Natural killer cell treated with Interleukin-12 subunit alpha and Interleukin-12 subunit beta and Interleukin-15 and Interleukin-18, amount 100 ng/mL, for 72 hours (primary cell): ENCODE data around the gene TXNDC17. TPM values are rescaled to one million over a fixed set of nuclear protein-coding genes. Genes with fewer than 3 reads are reported as not detected.

Source experiments
- ATAC-seq, 2 donors: fragments of 150-1000 bp; cut with Tn5 transposase in 1 of 2; sonication (Bioruptor Pico), chemical (Tn5 transposase) in 1 of 2; 2 replicates each; pipeline ENCODE4 v1.10.0; 2021
- DNase-seq: peaks from one replicate; pipeline ENCODE4 v3.0.0; 2022; ENCODE audit warnings: low spot score
- H3K27ac Mint-ChIP-seq, 2 donors: 1 replicate in 1 of 2; 2 replicates in 1 of 2; pipeline ENCODE4 v1.8.0; 2022; ENCODE audit warnings: mixed read lengths in 2 of 2, mild to moderate bottlenecking in 1 of 2, moderate library complexity in 1 of 2
- H3K27me3 Mint-ChIP-seq, 2 donors: 1 replicate in 1 of 2; 2 replicates in 1 of 2; pipeline ENCODE4 v1.8.0; 2022; ENCODE audit warnings: mixed read lengths in 2 of 2
- H3K36me3 Mint-ChIP-seq: one replicate; pipeline ENCODE4 v1.8.0; 2022; ENCODE audit warnings: mixed read lengths
- H3K4me1 Mint-ChIP-seq, 2 donors: 1 replicate in 1 of 2; 2 replicates in 1 of 2; pipeline ENCODE4 v1.8.0; 2022; ENCODE audit warnings: low read depth in 2 of 2, mixed read lengths in 2 of 2, mild to moderate bottlenecking in 1 of 2
- H3K4me3 Mint-ChIP-seq: one replicate; pipeline ENCODE4 v1.8.0; 2022; ENCODE audit warnings: mixed read lengths
- H3K9me3 Mint-ChIP-seq: 2 replicates; pipeline ENCODE4 v1.8.0; 2022; ENCODE audit warnings: mixed read lengths
- total RNA-seq, 2 donors: library from RNA; stranded (reverse); gene quantifications; one replicate each; pipeline ENCODE4 v1.2.3, GENCODE V29; 2022

TXNDC17 gene
- total RNA-seq, 2 donors from 2014 or later, result 75.9 to 106 TPM

DNA sequence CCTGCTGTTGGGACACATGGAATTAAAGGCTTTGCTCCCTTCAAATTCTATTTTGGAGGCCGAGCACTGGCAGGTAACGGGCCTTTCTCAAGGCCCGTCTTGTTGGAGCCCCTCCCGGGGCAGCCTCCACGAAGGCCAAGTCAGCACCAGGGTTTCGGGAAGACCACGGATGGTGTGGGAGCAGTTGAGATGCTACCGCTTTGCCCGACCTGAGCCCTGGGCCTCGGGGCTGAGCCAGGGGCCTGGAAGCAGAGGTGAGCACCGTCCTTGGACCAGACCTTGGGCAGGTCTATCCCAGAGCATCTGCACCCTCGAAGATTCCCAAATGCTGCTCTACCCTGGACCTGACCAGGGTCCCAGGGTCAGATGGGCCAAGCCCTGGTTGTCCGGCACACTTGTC is 33.7 kb downstream of the TXNDC17 start:
- Mint-ChIP-seq H3K9me3 (no peaks in the 10 kb centered on the region), H3K4me1 (peaks cover 0 to 6% of the 10 kb centered on the region in 2 donors), H3K4me3 (no peak overlapping the region), H3K27me3 (peaks cover 29 to 31% of the 10 kb centered on the region in 2 donors), H3K36me3 (no peaks in the 10 kb centered on the region), H3K27ac (no peak overlapping the region)
- ATAC-seq (no peak), DNase-seq (no peak)

- no peaks in the 10 kb centered on the region for H3K36me3 Mint-ChIP-seq
- no peak for ATAC-seq
Observed at GRCh38 chr17:6675201-6675825, 34.5 kb downstream of the TXNDC17 start.

DNA sequence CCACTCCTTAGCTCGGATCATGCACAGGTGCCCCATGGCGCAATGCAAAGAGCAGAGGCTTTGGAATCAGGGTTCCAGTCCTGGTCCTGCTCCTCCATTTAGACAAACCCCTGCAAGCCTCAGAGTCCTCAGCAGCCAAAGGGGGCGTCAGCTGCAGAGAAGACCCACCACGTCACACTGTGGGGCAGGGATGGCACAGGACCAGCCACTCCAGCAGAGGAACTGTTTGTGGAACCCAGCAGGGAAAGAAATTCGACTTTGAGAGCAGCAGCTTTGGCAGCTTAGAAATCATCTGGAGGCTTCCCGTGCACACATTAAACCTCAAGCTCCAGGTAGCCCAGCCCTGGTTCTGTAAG is 35.9 kb downstream of the TXNDC17 start:
- Mint-ChIP-seq H3K4me1 (peaks cover 0 to 6% of the 10 kb centered on the region in 2 donors), H3K36me3 (no peaks in the 10 kb centered on the region), H3K27ac (no peak overlapping the region), H3K9me3 (no peaks in the 10 kb centered on the region), H3K4me3 (no peak overlapping the region), H3K27me3 (peaks cover 29 to 37% of the 10 kb centered on the region in 2 donors)
- ATAC-seq (no peak), DNase-seq (no peak)

More at GRCh38 chr17:6675201-6675825, 34.5 kb downstream of the TXNDC17 start:
- H3K9me3 Mint-ChIP-seq, result no peaks in the 10 kb centered on the region
- H3K4me3 Mint-ChIP-seq, result no peak overlapping the region
- DNase-seq, result no peak
- H3K4me1 Mint-ChIP-seq, result peaks cover 0 to 6% of the 10 kb centered on the region in 2 donors
- H3K27ac Mint-ChIP-seq, result no peak overlapping the region
- peaks cover 26 to 28% of the 10 kb centered on the region in 2 donors for H3K27me3 Mint-ChIP-seq

- DNase-seq, result no peak
- Mint-ChIP-seq H3K36me3 (no peaks in the 10 kb centered on the region), H3K27ac (no peak overlapping the region), H3K27me3 (peaks cover 34 to 42% of the 10 kb centered on the region in 2 donors), H3K4me1 (peaks cover 0 to 6% of the 10 kb centered on the region in 2 donors), H3K9me3 (no peaks in the 10 kb centered on the region), H3K4me3 (peak overlapping the region; percentile 10)
- peak; percentile 48 to 67 for ATAC-seq
Observed at GRCh38 chr17:6677158-6677831, 36.4 kb downstream of the TXNDC17 start.

DNA sequence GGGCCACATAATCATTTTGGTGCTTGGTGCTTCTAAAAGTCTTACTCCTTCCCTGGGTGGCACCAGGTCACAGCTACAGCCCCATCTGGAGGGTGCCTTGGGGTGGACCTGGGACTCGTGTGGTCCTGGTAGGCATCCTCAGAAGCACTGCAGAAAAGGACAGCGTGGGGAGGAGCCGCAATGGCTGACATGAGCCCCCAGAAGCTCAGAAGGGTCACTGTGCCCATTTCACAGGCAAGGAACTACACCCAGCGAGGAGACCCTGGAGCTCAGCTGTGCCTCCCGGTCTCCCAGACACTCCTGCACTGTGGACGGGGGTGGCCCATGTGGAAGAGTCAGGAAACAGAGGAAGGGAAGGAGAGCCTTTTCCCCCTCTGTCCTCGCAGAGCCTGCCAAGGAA is 37.1 kb downstream of the TXNDC17 start:
- no peak for ATAC-seq
- Mint-ChIP-seq H3K27ac (no peak overlapping the region), H3K27me3 (peaks cover 38 to 47% of the 10 kb centered on the region in 2 donors), H3K4me3 (peak overlapping the region; percentile 10), H3K9me3 (no peaks in the 10 kb centered on the region), H3K4me1 (peaks cover 0 to 6% of the 10 kb centered on the region in 2 donors), H3K36me3 (no peaks in the 10 kb centered on the region)
- no peak for DNase-seq

DNA sequence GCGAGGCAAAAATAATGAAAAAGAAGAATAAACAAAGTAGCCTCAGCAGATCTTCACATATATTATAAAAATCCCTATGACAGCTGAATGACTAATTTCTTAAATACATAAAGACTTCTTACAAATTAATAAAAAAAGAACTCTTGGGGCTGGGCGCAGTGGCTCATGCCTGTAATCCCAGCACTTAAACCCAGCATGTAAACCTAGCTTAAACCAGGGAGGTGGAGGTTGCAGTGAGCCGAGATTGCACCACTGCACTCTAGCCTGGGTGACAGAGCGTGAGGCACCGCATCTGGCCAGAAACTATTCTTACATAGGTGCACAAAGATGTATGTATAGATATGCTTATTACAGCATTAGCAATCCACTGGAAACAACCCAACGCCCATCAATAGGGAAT is 38.4 kb downstream of the TXNDC17 start:
- no peak overlapping the region for H3K27ac Mint-ChIP-seq
- peaks cover 0 to 7% of the 10 kb centered on the region in 2 donors for H3K4me1 Mint-ChIP-seq
- no peaks in the 10 kb centered on the region for H3K36me3 Mint-ChIP-seq
- ATAC-seq (no peak), DNase-seq (no peak)
- H3K4me3 Mint-ChIP-seq, result no peak overlapping the region
- no peaks in the 10 kb centered on the region for H3K9me3 Mint-ChIP-seq
- H3K27me3 Mint-ChIP-seq, result peaks cover 35 to 47% of the 10 kb centered on the region in 2 donors

DNA sequence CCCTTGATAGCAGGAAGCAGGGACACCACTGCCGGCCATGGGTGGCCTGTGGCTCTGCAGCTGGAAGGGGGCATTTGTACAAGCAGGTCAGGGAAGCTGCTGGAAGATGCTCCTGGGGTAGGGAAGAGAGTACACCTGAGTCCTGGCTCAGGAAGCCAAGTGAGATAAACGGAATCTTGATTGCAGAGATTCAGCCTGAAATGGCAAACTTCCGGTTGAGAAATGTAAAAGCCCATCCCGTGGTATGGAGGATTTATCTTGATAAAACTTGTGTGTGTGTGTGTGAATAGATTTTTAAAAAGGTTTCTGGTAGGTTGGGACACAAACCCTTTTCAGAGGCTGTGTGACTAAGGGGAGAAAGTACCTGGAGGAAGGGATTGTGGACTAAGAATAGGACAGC is 40.3 kb downstream of the TXNDC17 start:
- ATAC-seq (no peak), DNase-seq (no peak)
- Mint-ChIP-seq H3K27ac (no peak overlapping the region), H3K27me3 (peaks cover 39 to 42% of the 10 kb centered on the region in 2 donors), H3K36me3 (no peaks in the 10 kb centered on the region), H3K9me3 (no peaks in the 10 kb centered on the region), H3K4me3 (no peak overlapping the region), H3K4me1 (peaks cover 0 to 8% of the 10 kb centered on the region in 2 donors)

DNA sequence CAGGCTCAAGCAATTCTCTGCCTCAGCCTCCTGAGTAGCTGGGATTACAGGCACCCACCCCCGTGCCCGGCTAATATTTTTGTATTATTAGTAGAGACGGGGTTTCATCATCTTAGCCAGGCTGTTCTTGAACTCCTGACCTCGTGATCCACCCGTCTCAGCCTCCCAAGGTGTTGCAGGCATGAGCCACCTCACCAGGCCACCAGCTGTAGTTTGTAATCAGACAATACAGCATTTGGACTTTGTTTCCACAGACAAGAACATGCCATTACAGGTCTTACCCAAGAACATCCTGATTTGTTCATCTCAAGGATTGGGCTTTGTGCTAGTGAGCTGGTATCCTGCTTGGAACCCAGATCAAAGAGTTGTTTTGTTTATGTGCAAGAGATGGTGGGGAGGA is 40.8 kb downstream of the TXNDC17 start:
- DNase-seq (no peak), ATAC-seq (no peak)
- H3K36me3 Mint-ChIP-seq, result no peaks in the 10 kb centered on the region
- no peak overlapping the region for H3K27ac Mint-ChIP-seq
- H3K4me1 Mint-ChIP-seq, result peaks cover 0 to 8% of the 10 kb centered on the region in 2 donors
- H3K4me3 Mint-ChIP-seq, result no peak overlapping the region
- H3K9me3 Mint-ChIP-seq, result no peaks in the 10 kb centered on the region
- H3K27me3 Mint-ChIP-seq, result peaks cover 40 to 45% of the 10 kb centered on the region in 2 donors

DNA sequence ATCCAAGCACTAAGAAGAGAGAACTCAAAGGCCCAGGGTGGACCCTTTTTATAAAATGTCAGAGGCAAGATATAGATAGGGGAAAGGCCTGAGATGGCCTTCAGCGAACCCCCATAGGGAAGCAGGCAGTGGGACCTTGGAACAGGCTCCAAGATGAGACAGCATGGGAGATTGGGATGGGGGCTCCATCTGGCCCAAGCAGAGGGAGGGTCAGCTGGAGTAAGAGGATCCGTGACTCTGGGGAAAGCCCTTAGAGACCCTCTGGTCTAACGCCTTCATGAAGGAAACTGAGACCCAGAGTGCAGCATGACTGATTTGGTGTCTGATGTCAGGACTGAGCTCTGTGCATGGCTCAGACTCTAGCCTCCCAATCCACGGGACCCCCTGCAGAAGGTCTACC is 41.5 kb downstream of the TXNDC17 start:
- no peak overlapping the region for H3K4me3 Mint-ChIP-seq
- H3K9me3 Mint-ChIP-seq, result no peaks in the 10 kb centered on the region
- no peak for DNase-seq
- H3K4me1 Mint-ChIP-seq, result peaks cover 0 to 6% of the 10 kb centered on the region in 2 donors
- no peaks in the 10 kb centered on the region for H3K36me3 Mint-ChIP-seq
- no peak overlapping the region for H3K27ac Mint-ChIP-seq
- ATAC-seq, result no peak
- peaks cover 44 to 45% of the 10 kb centered on the region in 2 donors for H3K27me3 Mint-ChIP-seq

DNA sequence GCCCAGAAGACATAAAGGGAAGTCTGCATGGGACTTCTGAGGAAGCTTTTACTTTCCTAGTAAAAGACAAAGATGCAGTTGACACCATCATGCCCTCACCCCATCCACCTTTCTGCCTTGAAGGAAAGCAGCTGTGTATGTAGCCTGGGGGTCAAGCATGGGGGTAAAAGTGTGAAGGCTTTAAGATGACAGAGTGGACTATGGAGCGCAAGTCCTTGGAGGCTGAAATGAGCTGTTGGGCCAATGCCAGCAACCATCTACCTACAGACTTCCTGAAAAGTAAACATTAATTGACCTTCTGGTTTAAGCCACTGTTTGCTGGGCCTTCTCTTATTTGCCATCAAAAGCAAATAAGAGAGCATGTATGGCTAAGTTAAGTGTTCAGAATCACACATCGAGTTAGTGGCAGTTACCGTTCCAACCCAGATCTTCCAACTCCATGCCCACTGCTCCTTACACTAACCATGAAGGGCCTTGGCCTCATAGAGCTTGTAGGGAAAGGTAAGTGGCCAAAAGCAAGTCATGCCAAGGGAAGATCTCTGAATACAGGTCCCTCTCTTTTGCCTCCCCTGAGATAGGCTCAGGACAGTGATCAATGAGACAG is 42.3 kb downstream of the TXNDC17 start:
- Mint-ChIP-seq H3K9me3 (no peaks in the 10 kb centered on the region), H3K4me3 (no peak overlapping the region), H3K27me3 (peaks cover 40 to 42% of the 10 kb centered on the region in 2 donors), H3K36me3 (no peaks in the 10 kb centered on the region), H3K27ac (no peak overlapping the region), H3K4me1 (peaks cover 0 to 2% of the 10 kb centered on the region in 2 donors)
- ATAC-seq, result no peak
- DNase-seq, result no peak

DNA sequence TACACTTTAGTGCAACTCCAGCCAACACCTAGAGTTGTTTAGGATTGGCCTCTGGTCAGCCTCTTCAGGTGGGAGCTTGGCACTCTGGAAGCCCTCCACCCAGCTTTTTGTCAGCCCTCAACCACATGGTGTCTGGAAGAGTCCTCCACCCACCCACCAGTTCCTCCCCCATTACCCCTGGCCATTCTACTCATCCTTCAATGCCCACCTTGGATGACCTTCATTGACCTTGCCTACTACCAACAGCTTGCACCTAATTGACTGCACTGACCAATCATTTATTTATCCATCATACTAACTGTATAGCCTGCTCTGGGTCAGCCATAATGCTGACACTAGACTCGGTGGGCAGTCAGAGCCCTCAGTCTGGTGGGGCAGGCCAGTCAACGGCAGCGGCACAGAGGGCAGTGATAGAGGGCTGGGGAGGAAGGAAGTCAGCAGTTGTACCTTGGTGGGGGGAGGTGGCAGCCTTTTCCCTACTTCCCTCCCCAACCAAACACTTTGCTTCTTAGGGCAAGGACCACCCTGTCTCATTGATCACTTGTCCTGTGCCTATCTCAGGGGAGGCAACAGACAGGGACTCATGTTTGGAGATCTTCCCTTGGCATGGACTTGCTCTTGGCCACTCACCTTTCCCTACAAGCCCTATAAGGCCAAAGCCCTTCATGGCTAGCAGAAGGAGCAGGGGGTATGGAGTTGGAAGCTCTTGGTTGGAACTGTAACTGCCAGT is 43.0 kb downstream of the TXNDC17 start:
- no peak overlapping the region for H3K27ac Mint-ChIP-seq
- H3K4me1 Mint-ChIP-seq, result peaks cover 0 to 2% of the 10 kb centered on the region in 2 donors
- peaks cover 33 to 35% of the 10 kb centered on the region in 2 donors for H3K27me3 Mint-ChIP-seq
- H3K4me3 Mint-ChIP-seq, result no peak overlapping the region
- no peak for DNase-seq
- no peaks in the 10 kb centered on the region for H3K36me3 Mint-ChIP-seq
- no peak for ATAC-seq
- no peaks in the 10 kb centered on the region for H3K9me3 Mint-ChIP-seq

- DNase-seq (no peak), ATAC-seq (no peak)
- Mint-ChIP-seq H3K27me3 (peaks cover 31 to 32% of the 10 kb centered on the region in 2 donors), H3K36me3 (no peaks in the 10 kb centered on the region), H3K9me3 (no peaks in the 10 kb centered on the region), H3K4me3 (no peak overlapping the region), H3K4me1 (peaks cover 0 to 2% of the 10 kb centered on the region in 2 donors), H3K27ac (no peak overlapping the region)
Observed at GRCh38 chr17:6684460-6684783, 43.6 kb downstream of the TXNDC17 start.

- Mint-ChIP-seq H3K27ac (no peak overlapping the region), H3K9me3 (no peaks in the 10 kb centered on the region), H3K36me3 (no peaks in the 10 kb centered on the region), H3K4me1 (peaks cover 0 to 2% of the 10 kb centered on the region in 2 donors), H3K27me3 (peaks cover 34 to 36% of the 10 kb centered on the region in 2 donors), H3K4me3 (no peak overlapping the region)
- ATAC-seq (no peak), DNase-seq (no peak)
Observed at GRCh38 chr17:6684881-6685767, 44.3 kb downstream of the TXNDC17 start.
